Measurements from ENCODE around the gene TNFRSF8. TPM values are rescaled to one million over a fixed set of nuclear protein-coding genes. Genes with fewer than 3 reads are reported as not detected.

The TNFRSF8 gene
- total RNA-seq, 3 donors from 2014 or later (not counting 1 experiment from before 2014, with no cell fraction given), result 0.34 to 1.7 (median 0.50) TPM

DNA sequence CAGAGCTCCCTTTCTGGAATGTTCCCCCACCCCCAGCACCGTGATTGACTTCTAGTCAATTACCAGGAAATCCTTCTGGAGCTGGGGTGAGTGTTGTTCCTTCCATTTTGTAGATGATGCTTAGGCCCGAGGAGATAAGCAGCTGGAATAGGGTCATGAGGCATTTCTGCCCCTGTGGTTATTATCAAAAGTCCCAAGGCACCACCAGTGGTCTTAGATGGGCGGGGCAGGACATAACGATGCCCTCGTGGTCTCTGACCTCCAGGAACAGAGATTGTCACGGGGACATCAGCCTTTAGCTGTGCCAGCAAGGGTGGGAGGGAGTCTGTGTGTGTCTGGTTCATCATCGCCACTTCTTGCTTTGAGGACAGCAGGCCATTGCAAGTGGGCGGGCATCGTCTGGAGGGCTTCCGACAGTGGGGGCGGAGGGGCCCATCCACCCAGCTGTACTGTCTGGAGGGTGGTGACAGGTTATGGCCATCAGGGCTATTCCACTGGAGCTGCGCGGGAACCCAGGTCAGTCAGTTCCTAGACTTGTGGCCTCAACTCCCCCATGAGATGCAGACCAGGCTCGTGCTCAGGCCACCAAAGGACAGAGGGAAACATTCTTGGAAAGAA lies 22.6 kb downstream of the TNFRSF8 start:
- Histone ChIP-seq H3K27ac (ENCODE audit: low read length) (no peak overlapping the region), H3K36me3 (ENCODE audit: control insufficient read depth, insufficient read depth, low read length) (no peaks in the 10 kb centered on the region), H3K9me3 (ENCODE audit: control insufficient read depth, insufficient read depth, low read length) (no peaks in the 10 kb centered on the region), H3K27me3 (ENCODE audit: control insufficient read depth, insufficient read depth, low read length) (no peaks in the 10 kb centered on the region), H3K4me1 (ENCODE audit: control insufficient read depth, insufficient read depth, low read length) (peaks cover 53% of the 10 kb centered on the region), H3K4me3 (ENCODE audit: low read length) (no peak overlapping the region)
- ATAC-seq, result no peak
- H3K36me3 Mint-ChIP-seq, result no peaks in the 10 kb centered on the region
- TF ChIP-seq CTCF (IDR thresholded peaks at IDR 0.05), result no peak
- peaks cover 47 to 56% of the 10 kb centered on the region in 2 donors for H3K4me1 Mint-ChIP-seq
- WGBS (ENCODE audit: insufficient coverage), result 78% methylated on average over 13 of the region's 14 CpGs
- no peaks in the 10 kb centered on the region for H3K27me3 Mint-ChIP-seq (ENCODE audit: low read depth in 2 of 2)
- intact Hi-C loops (cut with micrococcal nuclease), result no loop called here
- no peak for DNase-seq
- no peak overlapping the region for H3K4me3 Mint-ChIP-seq
- peaks cover 2 to 10% of the 10 kb centered on the region in 2 donors for H3K9me3 Mint-ChIP-seq
- H3K27ac Mint-ChIP-seq, result peak overlapping the region; percentile 8 to 91

DNA sequence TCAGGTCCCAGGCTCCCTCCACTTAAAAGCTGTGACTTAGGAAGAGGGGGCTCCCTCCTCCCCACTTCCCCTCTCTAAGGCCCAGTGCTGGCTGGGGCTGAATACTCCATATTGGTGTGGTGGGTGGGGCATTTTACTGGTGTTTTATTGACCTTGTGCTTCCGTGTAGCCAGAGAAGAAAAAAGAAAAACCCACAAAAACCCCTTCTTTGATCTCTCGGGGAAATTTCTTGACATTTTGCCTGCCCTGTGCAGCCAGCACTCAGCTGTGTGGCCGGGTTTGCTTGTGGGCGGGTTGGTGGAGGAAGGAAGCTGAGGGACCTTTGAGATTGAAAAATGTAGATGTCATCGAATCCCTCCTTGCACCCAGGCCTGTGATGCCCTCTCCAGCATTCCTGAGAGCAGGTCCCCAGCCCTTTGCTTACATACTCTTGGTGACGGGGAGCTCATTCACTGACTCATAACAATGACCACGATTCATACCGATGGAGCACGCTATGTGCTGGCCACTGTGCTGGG lies 24.8 kb downstream of the TNFRSF8 start:
- peaks cover 0 to 3% of the 10 kb centered on the region in 2 donors for H3K9me3 Mint-ChIP-seq
- no peaks in the 10 kb centered on the region for H3K27me3 ChIP-seq (ENCODE audit: control insufficient read depth, insufficient read depth, low read length)
- DNase-seq (peak; percentile 28 to 79), ATAC-seq (peak; percentile 59 to 85 (median 72))
- no peaks in the 10 kb centered on the region for H3K9me3 ChIP-seq (ENCODE audit: control insufficient read depth, insufficient read depth, low read length)
- H3K27ac Mint-ChIP-seq, result peak overlapping the region; percentile 89 to 91
- H3K27ac ChIP-seq (ENCODE audit: low read length), result peak overlapping the region; percentile 57
- intact Hi-C loops (cut with micrococcal nuclease), result no loop called here
- H3K4me3 ChIP-seq (ENCODE audit: low read length), result no peak overlapping the region
- TF ChIP-seq CTCF (IDR thresholded peaks at IDR 0.05), result no peak
- no peaks in the 10 kb centered on the region for H3K36me3 Mint-ChIP-seq
- no peaks in the 10 kb centered on the region for H3K27me3 Mint-ChIP-seq (ENCODE audit: low read depth in 2 of 2)
- 16% methylated on average over 7 of the region's 9 CpGs for WGBS (ENCODE audit: insufficient coverage)
- peaks cover 41 to 49% of the 10 kb centered on the region in 2 donors for H3K4me1 Mint-ChIP-seq
- peaks cover 43% of the 10 kb centered on the region for H3K4me1 ChIP-seq (ENCODE audit: control insufficient read depth, insufficient read depth, low read length)
- peak overlapping the region; percentile 76 for H3K4me3 Mint-ChIP-seq
- H3K36me3 ChIP-seq (ENCODE audit: control insufficient read depth, insufficient read depth, low read length), result no peaks in the 10 kb centered on the region

DNA sequence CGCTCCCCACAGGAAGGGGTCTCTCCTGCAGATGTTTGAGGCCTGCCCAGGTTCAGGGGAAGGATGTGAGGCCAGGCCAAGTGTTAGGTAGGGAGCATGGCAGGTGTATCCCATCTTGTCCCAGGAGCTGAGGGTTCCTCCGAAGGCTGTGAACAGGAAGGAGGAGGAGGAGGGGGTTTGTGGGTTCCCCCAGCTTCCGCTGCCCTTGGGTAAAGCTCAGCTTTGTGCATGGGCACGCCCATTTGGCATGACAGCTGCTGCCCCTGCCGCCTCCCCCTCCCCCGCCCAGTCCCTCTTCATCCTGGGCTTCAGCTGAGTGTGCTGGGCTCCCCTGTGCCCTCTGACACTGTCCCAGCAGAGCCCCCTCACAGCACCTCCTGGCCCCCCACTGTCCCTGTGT lies 25.5 kb downstream of the TNFRSF8 start:
- no peaks in the 10 kb centered on the region for H3K36me3 ChIP-seq (ENCODE audit: control insufficient read depth, insufficient read depth, low read length)
- peak overlapping the region; percentile 89 to 91 for H3K27ac Mint-ChIP-seq
- H3K4me3 ChIP-seq (ENCODE audit: low read length), result no peak overlapping the region
- intact Hi-C loops (cut with micrococcal nuclease), result no loop called here
- no peaks in the 10 kb centered on the region for H3K9me3 ChIP-seq (ENCODE audit: control insufficient read depth, insufficient read depth, low read length)
- no peaks in the 10 kb centered on the region for H3K27me3 Mint-ChIP-seq (ENCODE audit: low read depth in 2 of 2)
- H3K4me1 ChIP-seq (ENCODE audit: control insufficient read depth, insufficient read depth, low read length), result peaks cover 43% of the 10 kb centered on the region
- H3K4me1 Mint-ChIP-seq, result peaks cover 41 to 49% of the 10 kb centered on the region in 2 donors
- peak overlapping the region; percentile 76 for H3K4me3 Mint-ChIP-seq
- peak overlapping the region; percentile 57 for H3K27ac ChIP-seq (ENCODE audit: low read length)
- H3K27me3 ChIP-seq (ENCODE audit: control insufficient read depth, insufficient read depth, low read length), result no peaks in the 10 kb centered on the region
- ATAC-seq, result peak; percentile 59 to 64 (median 59)
- DNase-seq, result peak; percentile 33 to 70
- no peak for TF ChIP-seq CTCF (IDR thresholded peaks at IDR 0.05)
- no peaks in the 10 kb centered on the region for H3K36me3 Mint-ChIP-seq
- WGBS (ENCODE audit: insufficient coverage), result 9% methylated on average over 6 of the region's 6 CpGs
- H3K9me3 Mint-ChIP-seq, result peaks cover 0 to 3% of the 10 kb centered on the region in 2 donors
